ENCODE measurements around the gene IRF3. TPM values are rescaled to one million over a fixed set of nuclear protein-coding genes. Genes with fewer than 3 reads are reported as not detected.

The IRF3 gene
- total and polyA plus RNA-seq, 2 donors (not counting 1 experiment from before 2014, with no cell fraction given), result 233 to 262 TPM

DNA sequence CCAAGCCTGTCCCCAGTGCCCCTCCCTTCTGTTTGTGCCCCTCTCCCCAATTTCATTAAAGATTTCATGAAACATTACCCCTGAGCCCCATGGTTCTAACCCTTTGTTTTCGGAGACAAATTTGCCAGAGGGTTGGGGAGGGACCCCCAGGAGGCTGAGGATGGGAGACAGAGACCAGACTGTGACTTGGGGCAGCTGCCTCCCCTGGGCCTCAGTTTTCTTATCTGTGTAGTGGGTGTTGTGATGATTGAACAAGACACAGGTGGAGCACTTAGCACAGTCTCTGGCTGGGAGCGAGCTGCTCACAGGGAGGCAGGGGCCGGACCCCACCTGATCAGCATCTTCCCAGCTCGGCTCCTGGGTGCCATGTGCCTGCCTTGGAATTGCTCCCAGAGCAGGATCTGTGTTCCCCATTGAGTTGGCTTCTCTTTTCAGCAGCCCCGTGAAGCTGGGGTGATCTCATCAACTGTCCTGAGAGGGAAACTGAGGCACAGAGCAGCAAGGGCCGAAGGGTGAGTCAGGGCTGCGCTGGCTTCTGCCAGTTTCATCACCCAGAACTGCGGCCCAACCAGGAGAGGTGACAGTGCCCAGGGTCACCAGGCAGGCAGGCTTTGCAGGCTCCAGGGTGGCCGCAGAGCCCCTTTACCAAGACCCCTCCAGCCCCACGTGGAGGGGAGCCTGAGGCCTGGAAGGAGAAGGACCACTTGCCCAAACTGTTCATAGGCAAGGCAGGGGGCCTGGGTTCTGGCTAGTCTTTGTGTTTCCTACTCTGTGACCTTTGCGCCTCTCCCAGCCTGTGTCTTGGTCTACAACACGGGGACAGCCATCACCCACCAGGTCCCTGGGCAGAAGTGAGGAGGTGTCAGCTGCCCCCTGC lies 6.9 kb downstream of the IRF3 start:
- ATAC-seq (ENCODE audit: low read depth) (no peak), DNase-seq (no peak)
- no peak overlapping the region for H3K4me3 Mint-ChIP-seq
- WGBS (ENCODE audit: insufficient coverage), result 93% methylated on average over 10 of the region's 12 CpGs
- no peaks in the 10 kb centered on the region for H3K27me3 Mint-ChIP-seq
- H4K20me1 ChIP-seq (ENCODE audit: control insufficient read depth, insufficient read depth, low read length, poor library complexity, severe bottlenecking), result peaks cover 82% of the 10 kb centered on the region
- H3K4me2 ChIP-seq (replicated peaks; ENCODE audit: low read depth, low read length, poor library complexity, severe bottlenecking), result no peak overlapping the region
- peaks cover 38% of the 10 kb centered on the region for H3K79me2 ChIP-seq (ENCODE audit: control insufficient read depth, insufficient read depth, low read length)
- no peak overlapping the region for H3K9ac ChIP-seq (ENCODE audit: low read length)
- ChIA-PET CTCF (no interaction called here), POLR2A (interaction anchor here (1.0 kb wide), 1 partner anchor 15 kb away, joined by 3 read pairs; no protein-coding TSS in a partner anchor)
- no peak overlapping the region for H3K4me3 ChIP-seq (ENCODE audit: control extremely low read depth in 1 of 5, extremely low read depth in 1 of 5, insufficient read depth in 1 of 5, low read depth in 2 of 5, low read length in 4 of 5)
- no peak overlapping the region for H3K27ac ChIP-seq (ENCODE audit: low read length in 2 of 2)
- peaks cover 4 to 11% of the 10 kb centered on the region in 2 donors for H3K4me1 ChIP-seq (ENCODE audit: control insufficient read depth in 2 of 2, insufficient read depth in 2 of 2, low read length in 2 of 2)
- peaks cover 3 to 82% of the 10 kb centered on the region in 2 experiments for H3K36me3 ChIP-seq (replicated peaks in 1 of 2; ENCODE audit: control extremely low read depth in 1 of 2, control insufficient read depth in 1 of 2, extremely low read depth in 1 of 2, insufficient read depth in 2 of 2, low read length in 1 of 2)
- no peak overlapping the region for H3K27ac Mint-ChIP-seq
- H3K27me3 ChIP-seq (replicated peaks in 1 of 4; ENCODE audit: control extremely low read depth in 1 of 4, control insufficient read depth in 3 of 4, insufficient read depth in 4 of 4, low read length in 3 of 4), result no peaks in the 10 kb centered on the region
- H3K9me3 Mint-ChIP-seq (ENCODE audit: insufficient read depth), result no peaks in the 10 kb centered on the region
- no peaks in the 10 kb centered on the region for H3K9me3 ChIP-seq (ENCODE audit: control extremely low read depth in 1 of 3, control insufficient read depth in 2 of 3, insufficient read depth in 1 of 3, low read length in 2 of 3)
- intact Hi-C loops (cut with micrococcal nuclease), result no loop called here
- peaks cover 10% of the 10 kb centered on the region for H3K4me1 Mint-ChIP-seq
- no peak overlapping the region for H2AFZ ChIP-seq (ENCODE audit: insufficient read depth, low read depth, low read length, poor library complexity, severe bottlenecking)
- TF ChIP-seq, protein P1, sequence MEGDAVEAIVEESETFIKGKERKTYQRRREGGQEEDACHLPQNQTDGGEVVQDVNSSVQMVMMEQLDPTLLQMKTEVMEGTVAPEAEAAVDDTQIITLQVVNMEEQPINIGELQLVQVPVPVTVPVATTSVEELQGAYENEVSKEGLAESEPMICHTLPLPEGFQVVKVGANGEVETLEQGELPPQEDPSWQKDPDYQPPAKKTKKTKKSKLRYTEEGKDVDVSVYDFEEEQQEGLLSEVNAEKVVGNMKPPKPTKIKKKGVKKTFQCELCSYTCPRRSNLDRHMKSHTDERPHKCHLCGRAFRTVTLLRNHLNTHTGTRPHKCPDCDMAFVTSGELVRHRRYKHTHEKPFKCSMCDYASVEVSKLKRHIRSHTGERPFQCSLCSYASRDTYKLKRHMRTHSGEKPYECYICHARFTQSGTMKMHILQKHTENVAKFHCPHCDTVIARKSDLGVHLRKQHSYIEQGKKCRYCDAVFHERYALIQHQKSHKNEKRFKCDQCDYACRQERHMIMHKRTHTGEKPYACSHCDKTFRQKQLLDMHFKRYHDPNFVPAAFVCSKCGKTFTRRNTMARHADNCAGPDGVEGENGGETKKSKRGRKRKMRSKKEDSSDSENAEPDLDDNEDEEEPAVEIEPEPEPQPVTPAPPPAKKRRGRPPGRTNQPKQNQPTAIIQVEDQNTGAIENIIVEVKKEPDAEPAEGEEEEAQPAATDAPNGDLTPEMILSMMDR (IDR thresholded peaks at IDR 0.05), result no peak
- TF ChIP-seq EZH2 (IDR thresholded peaks at IDR 0.05; ENCODE audit: borderline replicate concordance, insufficient read depth, low read depth, low read length, poor library complexity, severe bottlenecking), result no peak

DNA sequence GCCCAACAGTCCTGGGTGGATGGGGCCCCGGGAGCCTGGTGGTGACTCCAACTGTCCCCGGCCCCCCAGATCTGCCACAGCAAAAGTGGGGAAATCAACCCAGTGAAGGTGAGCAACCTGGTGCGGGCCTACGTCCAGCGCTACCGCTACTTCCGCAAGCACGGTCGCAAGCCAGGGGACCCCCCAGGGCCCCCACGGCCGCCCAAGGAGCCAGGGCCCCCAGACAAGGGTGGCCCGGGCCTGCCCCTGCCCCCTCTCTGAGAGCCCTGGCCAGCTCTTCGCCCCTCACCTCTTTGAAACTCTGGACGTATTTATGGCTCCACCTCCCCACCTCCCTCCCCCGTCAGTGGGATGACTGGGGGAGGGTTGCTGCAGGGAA lies 7.5 kb downstream of the IRF3 start:
- Histone ChIP-seq H2AFZ (ENCODE audit: insufficient read depth, low read depth, low read length, poor library complexity, severe bottlenecking) (no peak overlapping the region), H3K4me2 (replicated peaks; ENCODE audit: low read depth, low read length, poor library complexity, severe bottlenecking) (no peak overlapping the region), H3K36me3 (replicated peaks in 1 of 2; ENCODE audit: control extremely low read depth in 1 of 2, control insufficient read depth in 1 of 2, extremely low read depth in 1 of 2, insufficient read depth in 2 of 2, low read length in 1 of 2) (peaks cover 3 to 87% of the 10 kb centered on the region in 2 experiments), H3K27me3 (replicated peaks in 1 of 4; ENCODE audit: control extremely low read depth in 1 of 4, control insufficient read depth in 3 of 4, insufficient read depth in 4 of 4, low read length in 3 of 4) (no peaks in the 10 kb centered on the region), H3K27ac (ENCODE audit: low read length in 2 of 2) (no peak overlapping the region), H3K79me2 (ENCODE audit: control insufficient read depth, insufficient read depth, low read length) (peaks cover 39% of the 10 kb centered on the region), H3K9me3 (ENCODE audit: control extremely low read depth in 1 of 3, control insufficient read depth in 2 of 3, insufficient read depth in 1 of 3, low read length in 2 of 3) (no peaks in the 10 kb centered on the region), H3K9ac (ENCODE audit: low read length) (no peak overlapping the region), H3K4me1 (ENCODE audit: control insufficient read depth in 2 of 2, insufficient read depth in 2 of 2, low read length in 2 of 2) (peaks cover 0 to 5% of the 10 kb centered on the region in 2 donors), H3K4me3 (ENCODE audit: control extremely low read depth in 1 of 5, extremely low read depth in 1 of 5, insufficient read depth in 1 of 5, low read depth in 2 of 5, low read length in 4 of 5) (no peak overlapping the region), H4K20me1 (ENCODE audit: control insufficient read depth, insufficient read depth, low read length, poor library complexity, severe bottlenecking) (peaks cover 82% of the 10 kb centered on the region)
- 97% methylated on average over 11 of the region's 15 CpGs for WGBS (ENCODE audit: insufficient coverage)
- POLR2A ChIA-PET, result no interaction called here
- no peaks in the 10 kb centered on the region for H3K27me3 Mint-ChIP-seq
- DNase-seq (no peak), ATAC-seq (ENCODE audit: low read depth) (no peak)
- CTCF ChIA-PET, result interaction anchor here (0.5 kb wide), 1 partner anchor 188 kb away, joined by 3 read pairs; no protein-coding TSS in a partner anchor
- peaks cover 7% of the 10 kb centered on the region for H3K4me1 Mint-ChIP-seq
- no peak for TF ChIP-seq EZH2 (IDR thresholded peaks at IDR 0.05; ENCODE audit: borderline replicate concordance, insufficient read depth, low read depth, low read length, poor library complexity, severe bottlenecking)
- TF ChIP-seq, protein P1 (IDR thresholded peaks at IDR 0.05), result no peak
- no peak overlapping the region for H3K4me3 Mint-ChIP-seq
- H3K9me3 Mint-ChIP-seq (ENCODE audit: insufficient read depth), result no peaks in the 10 kb centered on the region
- no peak overlapping the region for H3K27ac Mint-ChIP-seq
- intact Hi-C loops (cut with micrococcal nuclease), result no loop called here
